HepG2 (cell line): ENCODE results near the gene ALDOA. TPM values are rescaled to one million over a fixed set of nuclear protein-coding genes. Genes with fewer than 3 reads are reported as not detected.

Source experiments
- BHLHE40 ChIP-seq: IDR thresholded peaks from 2 replicates; pipeline ENCODE4 v1.6.1; 2011; ENCODE audit warnings: low read length, improper control_type of control experiment
- THYN1 ChIP-seq: sonication (generic); formaldehyde crosslinking; IDR thresholded peaks from 2 replicates; pipeline ENCODE4 v1.8.1; 2023; ENCODE audit warnings: low read depth, mild to moderate bottlenecking, moderate library complexity, missing genetic modification reagents, borderline replicate concordance
- ZNF224 ChIP-seq: sonication (generic); formaldehyde crosslinking; IDR thresholded peaks from 2 replicates; pipeline ENCODE4 v1.5.0; 2020; ENCODE audit warnings: mild to moderate bottlenecking, missing genetic modification reagents
- ZNF431 ChIP-seq: sonication (generic); formaldehyde crosslinking; IDR thresholded peaks from 2 replicates; pipeline ENCODE4 v1.9.0; 2022; ENCODE audit warnings: missing genetic modification reagents, low read depth, mild to moderate bottlenecking, borderline replicate concordance
- ZNF460 ChIP-seq: sonication (generic); formaldehyde crosslinking; IDR thresholded peaks from 2 replicates; pipeline ENCODE4 v1.5.1; 2020; ENCODE audit warnings: missing genetic modification reagents, mild to moderate bottlenecking, borderline replicate concordance
- ZSCAN31 ChIP-seq: sonication (generic); formaldehyde crosslinking; IDR thresholded peaks from 2 replicates; pipeline ENCODE4 v1.5.0; 2020; ENCODE audit warnings: low read depth, mild to moderate bottlenecking, missing genetic modification reagents
- polyA plus RNA-seq, 8 experiments: library from polyadenylated mRNA; depleted of rRNA in 3 of 8; stranded (reverse) in 7 of 8; unstranded in 1 of 8; fragments of >200 nt; fragmentation: Illumina TruSeq in 4 of 8; extraction: Trizol in 4 of 8; gene quantifications; 2 replicates each; pipeline versions ENCODE4 v1.2.1 to v1.2.3, GENCODE V29; 2011 to 2016; ENCODE audit warnings: low read depth in 4 of 8, missing spikeins in 1 of 8, mixed read lengths in 1 of 8; ENCODE audit not compliant: insufficient read depth in 1 of 8
- total RNA-seq, 5 experiments: library from RNA; depleted of rRNA; stranded (reverse); fragments of >200 nt; fragmentation: Illumina TruSeq; extraction: Trizol; gene quantifications; 2 replicates each; pipeline ENCODE4 v1.2.3, GENCODE V29; 2016; ENCODE audit warnings: low read depth in 1 of 5
- TF ChIP-seq, protein P1 (sequence below): sonication (generic); formaldehyde crosslinking; IDR thresholded peaks from 2 replicates; pipeline ENCODE4 v1.8.0; 2022; ENCODE audit warnings: missing genetic modification reagents, mild to moderate bottlenecking, inconsistent platforms, borderline replicate concordance
- TF ChIP-seq, protein P2 (sequence below): sonication (generic); formaldehyde crosslinking; IDR thresholded peaks from 2 replicates; pipeline ENCODE4 v1.5.0; 2020; ENCODE audit warnings: mild to moderate bottlenecking, missing genetic modification reagents
- TF ChIP-seq, protein P3 (sequence below), 2 experiments: sonication (generic) in 1 of 2; formaldehyde crosslinking in 1 of 2; IDR thresholded peaks; 2 replicates each; pipeline versions ENCODE4 v1.4.0 to v1.6.1; 2016 to 2020; ENCODE audit warnings: borderline replicate concordance in 1 of 2, low read depth in 1 of 2, mild to moderate bottlenecking in 1 of 2, missing genetic modification reagents in 1 of 2
- TF ChIP-seq, protein P4 (sequence below): sonication (generic); formaldehyde crosslinking; IDR thresholded peaks from 2 replicates; pipeline ENCODE4 v1.4.0; 2020; ENCODE audit warnings: low read depth, mild to moderate bottlenecking, missing genetic modification reagents
- TF ChIP-seq, protein P5 (sequence below): sonication (generic); formaldehyde crosslinking; IDR thresholded peaks from 2 replicates; pipeline ENCODE4 v1.9.0; 2022; ENCODE audit warnings: missing genetic modification reagents, mild to moderate bottlenecking, borderline replicate concordance
- TF ChIP-seq, protein P6 (sequence below): sonication (generic); formaldehyde crosslinking; IDR thresholded peaks from 2 replicates; pipeline ENCODE4 v1.5.0; 2020; ENCODE audit warnings: missing genetic modification reagents

The ALDOA gene
- total and polyA plus RNA-seq, 2 of the 13 experiments (the other 11 are each of a cell fraction or from before 2014, with no cell fraction given), result 925 to 1,884 TPM

DNA sequence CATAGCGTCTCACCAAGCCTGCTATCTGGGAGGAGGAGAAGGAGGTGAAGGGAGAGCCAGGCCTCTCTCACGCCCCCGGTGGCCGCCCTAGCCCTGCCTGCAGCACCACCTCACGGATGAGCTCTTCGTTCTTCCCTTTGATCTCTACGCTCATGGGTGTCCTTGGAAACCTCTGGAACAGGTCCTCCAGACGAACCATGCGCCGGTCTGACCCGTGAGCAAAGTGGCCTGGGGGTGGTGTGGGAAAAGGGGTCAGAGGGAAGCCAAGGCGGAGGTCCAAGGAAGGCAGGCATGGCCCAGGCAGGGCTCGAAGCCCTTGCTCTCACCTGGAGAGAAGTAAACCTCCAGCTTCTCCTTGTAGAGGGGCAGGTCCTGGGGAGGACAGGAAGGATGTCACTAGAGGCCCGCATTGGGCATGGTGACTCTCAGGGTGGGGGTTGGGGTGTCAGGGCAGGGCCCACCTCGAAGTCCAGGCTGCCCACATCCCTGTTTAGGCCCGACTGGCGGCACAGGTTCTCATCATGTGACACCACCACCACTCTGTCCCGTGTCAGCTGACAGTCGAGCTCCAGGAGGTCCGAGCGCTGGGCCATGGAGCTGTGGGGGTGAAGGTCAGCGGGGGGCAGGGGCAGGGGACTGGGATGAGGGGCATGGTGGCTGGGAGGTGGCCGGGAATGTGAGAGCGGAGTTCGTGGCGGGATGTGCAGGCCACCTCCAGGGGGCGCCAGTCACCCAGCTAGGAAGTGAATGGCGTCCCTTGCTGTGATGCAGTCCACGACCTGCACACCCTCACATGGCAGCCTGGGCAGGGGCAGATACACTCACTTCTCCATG, 46.9 kb downstream of the ALDOA start (continued):
- TF ChIP-seq ZNF460 (CRISPR knock-in tag), result no peak
- TF ChIP-seq ZSCAN31, result peak; percentile 77; the same call in 1 of the 2 replicates
- no peak for TF ChIP-seq THYN1 (CRISPR knock-in tag)
- TF ChIP-seq, protein P1, sequence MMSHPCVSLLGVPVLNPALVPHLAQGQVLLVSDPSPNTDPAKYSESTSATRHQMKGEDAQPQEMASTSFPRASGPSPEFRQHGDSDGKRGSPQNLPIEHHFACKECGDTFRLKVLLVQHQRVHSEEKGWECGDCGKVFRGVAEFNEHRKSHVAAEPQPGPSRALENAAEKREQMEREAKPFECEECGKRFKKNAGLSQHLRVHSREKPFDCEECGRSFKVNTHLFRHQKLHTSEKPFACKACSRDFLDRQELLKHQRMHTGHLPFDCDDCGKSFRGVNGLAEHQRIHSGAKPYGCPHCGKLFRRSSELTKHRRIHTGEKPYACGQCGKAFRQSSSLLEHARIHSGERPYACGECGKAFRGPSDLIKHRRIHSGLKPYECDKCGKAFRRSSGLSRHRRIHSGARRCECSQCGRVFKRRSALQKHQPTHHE (CRISPR knock-in tag), result peak; percentile 64; the same call in 1 of the 2 replicates
- TF ChIP-seq, protein P2, sequence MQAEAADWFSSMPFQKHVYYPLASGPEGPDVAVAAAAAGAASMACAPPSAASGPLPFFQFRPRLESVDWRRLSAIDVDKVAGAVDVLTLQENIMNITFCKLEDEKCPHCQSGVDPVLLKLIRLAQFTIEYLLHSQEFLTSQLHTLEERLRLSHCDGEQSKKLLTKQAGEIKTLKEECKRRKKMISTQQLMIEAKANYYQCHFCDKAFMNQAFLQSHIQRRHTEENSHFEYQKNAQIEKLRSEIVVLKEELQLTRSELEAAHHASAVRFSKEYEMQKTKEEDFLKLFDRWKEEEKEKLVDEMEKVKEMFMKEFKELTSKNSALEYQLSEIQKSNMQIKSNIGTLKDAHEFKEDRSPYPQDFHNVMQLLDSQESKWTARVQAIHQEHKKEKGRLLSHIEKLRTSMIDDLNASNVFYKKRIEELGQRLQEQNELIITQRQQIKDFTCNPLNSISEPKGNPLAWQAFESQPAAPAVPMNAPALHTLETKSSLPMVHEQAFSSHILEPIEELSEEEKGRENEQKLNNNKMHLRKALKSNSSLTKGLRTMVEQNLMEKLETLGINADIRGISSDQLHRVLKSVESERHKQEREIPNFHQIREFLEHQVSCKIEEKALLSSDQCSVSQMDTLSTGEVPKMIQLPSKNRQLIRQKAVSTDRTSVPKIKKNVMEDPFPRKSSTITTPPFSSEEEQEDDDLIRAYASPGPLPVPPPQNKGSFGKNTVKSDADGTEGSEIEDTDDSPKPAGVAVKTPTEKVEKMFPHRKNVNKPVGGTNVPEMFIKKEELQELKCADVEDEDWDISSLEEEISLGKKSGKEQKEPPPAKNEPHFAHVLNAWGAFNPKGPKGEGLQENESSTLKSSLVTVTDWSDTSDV (CRISPR knock-in tag), result 0 out of 2 replicates have a peak, but pooled peaks have one; percentile 70
- TF ChIP-seq ZNF224 (CRISPR knock-in tag), result no peak; the same call in 1 of the 2 replicates
- TF ChIP-seq, protein P3, sequence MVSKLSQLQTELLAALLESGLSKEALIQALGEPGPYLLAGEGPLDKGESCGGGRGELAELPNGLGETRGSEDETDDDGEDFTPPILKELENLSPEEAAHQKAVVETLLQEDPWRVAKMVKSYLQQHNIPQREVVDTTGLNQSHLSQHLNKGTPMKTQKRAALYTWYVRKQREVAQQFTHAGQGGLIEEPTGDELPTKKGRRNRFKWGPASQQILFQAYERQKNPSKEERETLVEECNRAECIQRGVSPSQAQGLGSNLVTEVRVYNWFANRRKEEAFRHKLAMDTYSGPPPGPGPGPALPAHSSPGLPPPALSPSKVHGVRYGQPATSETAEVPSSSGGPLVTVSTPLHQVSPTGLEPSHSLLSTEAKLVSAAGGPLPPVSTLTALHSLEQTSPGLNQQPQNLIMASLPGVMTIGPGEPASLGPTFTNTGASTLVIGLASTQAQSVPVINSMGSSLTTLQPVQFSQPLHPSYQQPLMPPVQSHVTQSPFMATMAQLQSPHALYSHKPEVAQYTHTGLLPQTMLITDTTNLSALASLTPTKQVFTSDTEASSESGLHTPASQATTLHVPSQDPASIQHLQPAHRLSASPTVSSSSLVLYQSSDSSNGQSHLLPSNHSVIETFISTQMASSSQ (IDR thresholded peaks at IDR 0.05; ENCODE audit: low read depth), result no peak
- TF ChIP-seq, protein P3 (CRISPR knock-in tag; IDR thresholded peaks at IDR 0.05; ENCODE audit: borderline replicate concordance), result peak; percentile 44
- TF ChIP-seq, protein P4, sequence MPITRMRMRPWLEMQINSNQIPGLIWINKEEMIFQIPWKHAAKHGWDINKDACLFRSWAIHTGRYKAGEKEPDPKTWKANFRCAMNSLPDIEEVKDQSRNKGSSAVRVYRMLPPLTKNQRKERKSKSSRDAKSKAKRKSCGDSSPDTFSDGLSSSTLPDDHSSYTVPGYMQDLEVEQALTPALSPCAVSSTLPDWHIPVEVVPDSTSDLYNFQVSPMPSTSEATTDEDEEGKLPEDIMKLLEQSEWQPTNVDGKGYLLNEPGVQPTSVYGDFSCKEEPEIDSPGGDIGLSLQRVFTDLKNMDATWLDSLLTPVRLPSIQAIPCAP (CRISPR knock-in tag), result no peak
- TF ChIP-seq ZNF431 (CRISPR knock-in tag), result peak; percentile 89
- TF ChIP-seq BHLHE40, result peak; percentile 73
- TF ChIP-seq, protein P5, sequence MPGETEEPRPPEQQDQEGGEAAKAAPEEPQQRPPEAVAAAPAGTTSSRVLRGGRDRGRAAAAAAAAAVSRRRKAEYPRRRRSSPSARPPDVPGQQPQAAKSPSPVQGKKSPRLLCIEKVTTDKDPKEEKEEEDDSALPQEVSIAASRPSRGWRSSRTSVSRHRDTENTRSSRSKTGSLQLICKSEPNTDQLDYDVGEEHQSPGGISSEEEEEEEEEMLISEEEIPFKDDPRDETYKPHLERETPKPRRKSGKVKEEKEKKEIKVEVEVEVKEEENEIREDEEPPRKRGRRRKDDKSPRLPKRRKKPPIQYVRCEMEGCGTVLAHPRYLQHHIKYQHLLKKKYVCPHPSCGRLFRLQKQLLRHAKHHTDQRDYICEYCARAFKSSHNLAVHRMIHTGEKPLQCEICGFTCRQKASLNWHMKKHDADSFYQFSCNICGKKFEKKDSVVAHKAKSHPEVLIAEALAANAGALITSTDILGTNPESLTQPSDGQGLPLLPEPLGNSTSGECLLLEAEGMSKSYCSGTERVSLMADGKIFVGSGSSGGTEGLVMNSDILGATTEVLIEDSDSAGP (CRISPR knock-in tag), result peak; percentile 77
- TF ChIP-seq, protein P6, sequence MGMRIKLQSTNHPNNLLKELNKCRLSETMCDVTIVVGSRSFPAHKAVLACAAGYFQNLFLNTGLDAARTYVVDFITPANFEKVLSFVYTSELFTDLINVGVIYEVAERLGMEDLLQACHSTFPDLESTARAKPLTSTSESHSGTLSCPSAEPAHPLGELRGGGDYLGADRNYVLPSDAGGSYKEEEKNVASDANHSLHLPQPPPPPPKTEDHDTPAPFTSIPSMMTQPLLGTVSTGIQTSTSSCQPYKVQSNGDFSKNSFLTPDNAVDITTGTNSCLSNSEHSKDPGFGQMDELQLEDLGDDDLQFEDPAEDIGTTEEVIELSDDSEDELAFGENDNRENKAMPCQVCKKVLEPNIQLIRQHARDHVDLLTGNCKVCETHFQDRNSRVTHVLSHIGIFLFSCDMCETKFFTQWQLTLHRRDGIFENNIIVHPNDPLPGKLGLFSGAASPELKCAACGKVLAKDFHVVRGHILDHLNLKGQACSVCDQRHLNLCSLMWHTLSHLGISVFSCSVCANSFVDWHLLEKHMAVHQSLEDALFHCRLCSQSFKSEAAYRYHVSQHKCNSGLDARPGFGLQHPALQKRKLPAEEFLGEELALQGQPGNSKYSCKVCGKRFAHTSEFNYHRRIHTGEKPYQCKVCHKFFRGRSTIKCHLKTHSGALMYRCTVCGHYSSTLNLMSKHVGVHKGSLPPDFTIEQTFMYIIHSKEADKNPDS (CRISPR knock-in tag), result no peak; the same call in 1 of the 2 replicates
